ENCODE results near the gene DYNC2H1. TPM values are rescaled to one million over a fixed set of nuclear protein-coding genes. Genes with fewer than 3 reads are reported as not detected.

Gene DYNC2H1
- polyA plus RNA-seq, 4 donors: 34.5 to 48.2 (median 38.4) TPM

- no peak for DNase-seq (ENCODE audit: low read depth in 4 of 4, low spot score in 2 of 4)
These were observed 157.1 kb downstream of the DYNC2H1 start for GRCh38 chr11:103266167-103266831.

GRCh38 chr11:103272876-103273275 is 163.7 kb downstream of the DYNC2H1 start:
- DNase-seq (ENCODE audit: low read depth in 4 of 4, low spot score in 2 of 4): no peak

- no peak for DNase-seq (ENCODE audit: low read depth in 4 of 4, low spot score in 2 of 4)
These were observed 164.8 kb downstream of the DYNC2H1 start for GRCh38 chr11:103274025-103274424.

GRCh38 chr11:103279821-103280220 is 170.6 kb downstream of the DYNC2H1 start:
- DNase-seq (ENCODE audit: low read depth in 4 of 4, low spot score in 2 of 4): no peak

- no peak for DNase-seq (ENCODE audit: low read depth in 4 of 4, low spot score in 2 of 4)
These were observed 172.1 kb downstream of the DYNC2H1 start for GRCh38 chr11:103281301-103281700.

- no peak for DNase-seq (ENCODE audit: low read depth in 4 of 4, low spot score in 2 of 4)
These were observed 175.0 kb downstream of the DYNC2H1 start for GRCh38 chr11:103284260-103284659.

- no peak for DNase-seq (ENCODE audit: low read depth in 4 of 4, low spot score in 2 of 4)
These were observed 185.3 kb downstream of the DYNC2H1 start for GRCh38 chr11:103294516-103294915.

- DNase-seq (ENCODE audit: low read depth in 4 of 4, low spot score in 2 of 4): no peak
These were observed 186.5 kb downstream of the DYNC2H1 start for GRCh38 chr11:103295704-103296103.

GRCh38 chr11:103297900-103298299 is 188.7 kb downstream of the DYNC2H1 start:
- no peak for DNase-seq (ENCODE audit: low read depth in 4 of 4, low spot score in 2 of 4)

- no peak for DNase-seq (ENCODE audit: low read depth in 4 of 4, low spot score in 2 of 4)
These were observed 206.0 kb downstream of the DYNC2H1 start for GRCh38 chr11:103315248-103315647.

GRCh38 chr11:103317118-103317517 is 207.9 kb downstream of the DYNC2H1 start:
- no peak for DNase-seq (ENCODE audit: low read depth in 4 of 4, low spot score in 2 of 4)

- DNase-seq (ENCODE audit: low read depth in 4 of 4, low spot score in 2 of 4): no peak
These were observed 213.6 kb downstream of the DYNC2H1 start for GRCh38 chr11:103322821-103323220.

- DNase-seq (ENCODE audit: low read depth in 4 of 4, low spot score in 2 of 4): no peak
These were observed 216.5 kb downstream of the DYNC2H1 start for GRCh38 chr11:103325686-103326069.

- peak; percentile 18 to 33 (median 24) for DNase-seq (ENCODE audit: low read depth in 4 of 4, low spot score in 2 of 4)
These were observed 217.0 kb downstream of the DYNC2H1 start for GRCh38 chr11:103326070-103326794.

GRCh38 chr11:103327721-103328120 is 218.5 kb downstream of the DYNC2H1 start:
- no peak for DNase-seq (ENCODE audit: low read depth in 4 of 4, low spot score in 2 of 4)

- no peak for DNase-seq (ENCODE audit: low read depth in 4 of 4, low spot score in 2 of 4)
These were observed 223.2 kb downstream of the DYNC2H1 start for GRCh38 chr11:103332409-103332808.

- no peak for DNase-seq (ENCODE audit: low read depth in 4 of 4, low spot score in 2 of 4)
These were observed 229.6 kb downstream of the DYNC2H1 start for GRCh38 chr11:103338621-103339484.

GRCh38 chr11:103339485-103339857 is 230.2 kb downstream of the DYNC2H1 start:
- no peak for DNase-seq (ENCODE audit: low read depth in 4 of 4, low spot score in 2 of 4)

- DNase-seq (ENCODE audit: low read depth in 4 of 4, low spot score in 2 of 4): no peak
These were observed 231.7 kb downstream of the DYNC2H1 start for GRCh38 chr11:103340956-103341355.

GRCh38 chr11:103344886-103345285 is 235.7 kb downstream of the DYNC2H1 start:
- no peak for DNase-seq (ENCODE audit: low read depth in 4 of 4, low spot score in 2 of 4)

- DNase-seq (ENCODE audit: low read depth in 4 of 4, low spot score in 2 of 4): no peak
These were observed 240.4 kb downstream of the DYNC2H1 start for GRCh38 chr11:103349595-103349994.
